Urothelium cell line (cell line): ENCODE measurements around the gene TNS3.

Experiments used
- DNase-seq: peaks from one replicate; pipeline ENCODE4 v3.0.0; 2011; ENCODE audit warnings: low spot score, mixed read lengths
- FAIRE-seq: peaks from 2 replicates; lab custom pipeline; 2011; peaks lifted over from hg19 to GRCh38; lab: Jason Lieb, UNC

The TNS3 gene

GRCh38 chr7:47357361-47357760 lies 224.6 kb downstream of the TNS3 start:
- FAIRE-seq (no peak), DNase-seq (no peak)

DNA sequence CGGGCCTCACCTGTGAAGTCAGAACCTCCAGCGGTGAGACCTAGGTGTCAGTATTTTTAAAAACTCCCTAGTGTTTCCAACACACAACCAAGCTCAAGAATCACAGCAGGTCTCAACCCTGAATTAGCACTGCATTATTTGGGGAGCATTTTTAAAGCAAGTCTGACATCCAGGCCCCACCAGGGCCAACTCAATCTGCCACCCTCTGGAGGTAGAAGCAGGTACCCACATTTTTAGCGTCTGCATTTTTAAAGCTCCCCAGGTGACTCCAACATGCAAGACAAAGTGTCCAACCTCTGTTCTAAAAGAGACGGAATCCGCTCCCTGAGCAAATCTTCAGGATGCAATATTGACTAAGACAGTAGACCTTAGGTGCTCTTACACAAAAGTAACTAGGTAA lies 225.7 kb downstream of the TNS3 start:
- FAIRE-seq: no peak

DNA sequence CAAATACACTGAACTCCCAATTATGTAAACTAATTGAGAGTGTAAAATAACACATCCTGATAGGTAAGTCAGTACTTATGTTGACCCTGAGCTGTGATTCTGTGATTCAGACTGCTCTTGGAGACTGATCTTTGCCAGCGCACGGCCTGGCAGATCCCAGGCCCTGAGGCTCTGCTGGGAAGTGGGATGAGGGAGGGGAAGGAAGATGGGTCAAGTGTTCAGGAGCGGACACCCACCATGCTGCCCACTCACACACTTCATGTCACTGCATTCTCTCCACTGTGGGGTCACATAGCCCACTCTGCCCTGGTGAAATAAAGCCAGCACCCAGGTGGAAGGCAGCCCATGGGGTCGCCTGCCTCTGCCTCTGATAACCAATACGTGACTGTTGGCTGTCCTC lies 226.2 kb downstream of the TNS3 start:
- no peak for DNase-seq
- FAIRE-seq: peak; percentile 52

More for the DNA sequence above, 225.7 kb downstream of the TNS3 start:
- DNase-seq: no peak

DNA sequence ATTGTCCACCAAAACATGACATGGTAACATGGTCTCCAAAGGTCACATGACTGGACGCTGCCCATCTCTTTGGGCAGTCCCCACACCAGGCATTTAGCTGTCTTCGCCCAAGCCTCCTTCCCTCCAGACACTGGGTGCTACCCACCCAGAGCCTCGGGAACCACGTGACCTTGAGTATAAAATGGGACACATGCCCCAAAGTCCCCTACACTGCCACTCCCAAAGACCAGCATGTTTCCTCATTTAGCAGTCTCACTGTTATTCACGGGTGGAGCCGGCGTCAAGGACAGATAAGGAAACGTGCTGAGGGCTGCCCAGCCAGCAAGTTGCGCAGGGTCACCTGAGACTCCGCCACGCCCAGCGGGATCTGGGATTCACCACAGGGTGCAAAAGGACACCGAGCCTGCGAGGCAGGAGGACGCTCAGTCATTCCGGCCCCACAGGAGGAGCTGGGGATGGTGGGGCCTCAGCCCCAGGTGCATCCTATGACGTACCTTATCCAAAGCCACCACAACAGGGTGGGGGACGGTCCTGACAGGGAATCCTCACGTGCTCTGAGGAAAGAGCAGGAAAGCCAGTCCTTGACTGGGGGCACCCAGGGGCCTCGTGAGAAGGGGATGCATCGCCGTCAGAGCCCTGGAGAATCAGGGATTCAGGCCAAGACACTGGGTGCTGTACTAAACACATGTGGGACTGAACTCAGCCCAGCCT lies 226.9 kb downstream of the TNS3 start:
- no peak for FAIRE-seq
- DNase-seq: no peak

- DNase-seq: no peak
- FAIRE-seq: no peak
These were observed 227.8 kb downstream of the TNS3 start for GRCh38 chr7:47354071-47354470.

GRCh38 chr7:47352394-47352968 lies 229.4 kb downstream of the TNS3 start:
- DNase-seq (no peak), FAIRE-seq (no peak)

GRCh38 chr7:47351233-47352154 lies 230.4 kb downstream of the TNS3 start:
- FAIRE-seq (peak; percentile 93), DNase-seq (no peak)

DNA sequence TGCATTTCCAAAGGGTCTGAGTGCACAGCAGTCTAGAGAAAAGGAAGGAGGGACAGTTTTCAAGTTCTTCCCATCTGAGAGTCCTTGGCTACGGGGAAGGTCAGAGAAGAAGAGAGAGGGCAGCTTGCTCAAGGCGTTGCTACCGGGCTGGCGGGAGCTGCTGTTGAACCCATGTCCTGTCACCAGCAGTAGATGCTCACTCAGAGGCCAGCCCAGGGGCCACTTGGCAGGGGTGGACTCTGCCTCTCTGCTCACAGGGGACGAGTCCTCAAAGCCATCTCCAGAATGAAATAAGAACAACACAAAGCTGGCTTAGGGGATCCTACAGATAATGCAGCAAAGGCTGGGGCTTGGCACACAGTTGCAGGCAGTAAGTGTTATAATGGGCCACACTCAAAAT lies 231.5 kb downstream of the TNS3 start:
- no peak for FAIRE-seq

DNA sequence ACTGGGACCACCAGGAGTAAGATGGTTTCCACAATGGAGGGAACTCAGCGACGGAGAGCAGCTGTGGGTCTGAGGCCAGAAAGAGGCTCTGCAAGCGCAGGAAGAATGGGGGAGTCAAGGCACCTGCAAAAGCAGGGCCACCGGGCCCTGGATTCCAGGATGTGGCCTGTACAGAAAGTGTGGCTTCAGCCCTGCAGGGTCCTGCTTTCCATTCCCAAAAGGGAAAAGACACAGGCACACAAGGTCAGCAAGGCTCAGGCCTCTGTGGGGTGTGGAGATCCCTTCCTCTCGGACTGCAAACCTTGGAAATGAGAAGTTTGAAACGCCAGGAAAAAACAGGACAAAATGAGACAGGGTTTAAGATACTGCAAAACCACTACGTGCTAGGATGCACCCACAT lies 232.5 kb downstream of the TNS3 start:
- DNase-seq: no peak
- no peak for FAIRE-seq

More for the DNA sequence above, 231.5 kb downstream of the TNS3 start:
- DNase-seq: no peak

GRCh38 chr7:47347816-47348385 lies 234.0 kb downstream of the TNS3 start:
- FAIRE-seq (peak; percentile 75), DNase-seq (no peak)

DNA sequence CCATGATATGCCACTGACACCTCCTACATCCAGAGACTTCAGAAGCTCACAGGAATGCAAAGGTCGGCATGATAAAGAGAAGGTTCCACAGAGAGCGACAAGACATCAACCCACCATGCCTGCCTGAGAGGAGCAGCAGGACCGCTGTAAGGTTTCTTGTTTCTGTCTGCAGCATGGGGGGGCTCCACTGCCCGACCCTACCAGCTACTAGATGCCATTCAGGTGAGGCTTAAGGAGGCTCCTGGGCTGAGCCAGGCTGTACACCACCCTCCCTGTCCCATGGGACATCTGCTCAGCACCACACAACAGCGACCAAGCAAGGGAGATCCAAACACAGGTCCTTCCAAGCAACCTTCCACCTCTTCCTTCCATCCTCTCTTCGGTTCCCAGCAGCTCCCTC lies 234.6 kb downstream of the TNS3 start:
- FAIRE-seq (no peak), DNase-seq (no peak)

DNA sequence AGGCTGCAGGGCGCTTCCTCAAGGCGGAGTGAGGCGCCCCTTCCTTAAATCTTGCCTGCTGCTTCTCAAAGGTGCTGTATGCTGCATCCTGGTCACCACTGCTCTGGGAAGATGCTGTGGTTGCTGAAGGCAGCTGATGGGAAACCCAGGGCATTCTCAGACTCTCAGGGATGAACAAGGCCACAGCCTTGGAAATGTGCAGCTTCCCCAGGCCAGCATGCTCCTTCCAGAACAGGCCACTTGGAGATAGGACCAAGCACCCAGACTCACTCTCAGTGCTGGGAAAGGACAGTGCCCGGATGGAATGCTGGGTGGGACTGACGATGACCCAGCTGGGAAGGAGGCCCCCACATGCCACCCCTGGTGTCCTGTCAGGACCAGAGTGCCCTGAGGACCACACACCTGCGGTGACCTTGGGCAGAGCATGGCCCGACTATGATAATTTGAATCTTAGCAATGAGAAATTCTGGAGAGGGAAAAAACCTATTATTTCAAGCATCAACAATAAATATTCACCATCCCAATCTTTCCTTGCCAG lies 235.5 kb downstream of the TNS3 start:
- DNase-seq (no peak), FAIRE-seq (peak; percentile 27)

GRCh38 chr7:47345857-47346298 lies 236.0 kb downstream of the TNS3 start:
- DNase-seq (no peak), FAIRE-seq (no peak)

GRCh38 chr7:47344171-47344955 lies 237.5 kb downstream of the TNS3 start:
- peak; percentile 65 for FAIRE-seq
- no peak for DNase-seq

- peak; percentile 81 for FAIRE-seq
These were observed 238.9 kb downstream of the TNS3 start for GRCh38 chr7:47343061-47343455.

DNA sequence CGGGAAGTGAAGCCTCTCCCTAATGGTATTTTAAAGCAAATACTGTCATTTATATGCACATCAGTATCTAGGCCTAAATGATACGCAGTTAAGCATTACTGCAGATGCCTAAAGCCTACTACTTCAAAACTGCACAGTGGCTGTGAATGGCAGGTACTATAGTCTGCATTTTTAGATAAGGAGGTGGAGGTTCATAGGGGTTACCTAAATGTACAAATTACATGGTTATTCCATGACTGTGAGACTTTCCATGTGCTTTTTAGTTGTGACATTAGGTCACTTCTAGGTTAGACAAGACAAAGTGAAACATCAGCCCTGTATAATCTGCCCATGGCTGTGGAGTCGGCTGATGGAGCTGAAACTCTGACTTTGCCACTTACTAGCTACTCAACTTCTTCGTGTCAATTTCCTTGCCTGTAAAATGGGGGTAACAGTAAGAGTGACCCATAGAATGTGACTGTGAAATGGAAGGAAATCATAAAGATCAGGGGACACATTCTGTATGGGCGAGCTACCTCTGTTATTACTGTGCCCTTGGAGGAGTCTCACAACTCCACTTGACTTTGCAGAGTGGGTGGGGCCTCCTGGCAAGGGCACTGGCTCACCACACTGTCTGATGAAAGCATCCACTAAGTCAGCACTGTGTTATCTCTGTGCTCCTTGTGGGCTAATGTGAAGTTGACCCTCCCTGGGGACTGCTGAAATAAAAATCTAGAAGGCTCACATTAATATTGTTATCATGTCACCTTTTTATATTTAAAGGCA lies 239.4 kb downstream of the TNS3 start:
- DNase-seq: no peak
- FAIRE-seq: peak; percentile 79

More at GRCh38 chr7:47343061-47343455, 238.9 kb downstream of the TNS3 start:
- DNase-seq: no peak

DNA sequence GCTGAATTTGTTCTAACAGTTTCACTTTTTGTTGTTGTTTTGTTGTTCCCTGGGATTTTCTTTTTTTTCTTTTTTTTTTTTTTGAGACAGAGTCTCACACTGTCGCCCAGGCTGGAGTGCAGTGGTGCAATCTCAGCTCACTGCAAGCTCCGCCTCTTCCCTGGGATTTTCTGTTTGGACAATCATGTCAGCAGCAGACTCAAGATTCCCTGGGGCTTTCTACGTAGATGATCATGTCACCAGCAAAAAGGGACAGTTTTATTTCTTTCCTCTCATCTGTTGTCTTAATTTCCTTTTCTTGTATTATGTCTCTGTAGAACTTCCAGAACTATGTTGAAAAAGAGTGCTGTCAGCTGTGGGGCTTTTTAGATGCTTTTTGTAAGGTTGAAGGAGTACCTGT lies 241.4 kb downstream of the TNS3 start:
- FAIRE-seq (no peak), DNase-seq (no peak)

DNA sequence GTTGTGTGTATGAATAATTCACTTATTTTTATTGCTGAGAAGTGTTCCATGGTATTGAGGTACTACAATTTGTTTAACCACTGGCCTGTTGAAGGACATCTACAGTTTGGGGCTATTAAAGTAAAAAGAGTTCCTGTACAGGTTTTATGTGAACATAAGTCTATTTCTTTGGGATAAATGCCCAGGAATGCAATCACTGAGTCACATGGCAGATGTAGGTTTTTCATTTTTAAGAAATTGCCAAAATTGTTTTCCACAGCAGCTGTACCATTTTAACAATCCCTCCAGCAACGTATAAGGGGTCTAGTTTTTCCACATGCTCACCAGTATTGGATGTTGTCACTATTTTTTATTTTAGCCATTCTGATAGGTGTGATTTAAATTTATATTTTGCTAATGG lies 243.9 kb downstream of the TNS3 start:
- DNase-seq: no peak
- no peak for FAIRE-seq

GRCh38 chr7:47337531-47337930 lies 244.4 kb downstream of the TNS3 start:
- DNase-seq: no peak
- peak; percentile 61 for FAIRE-seq
